ENCODE measurements around the gene S100A14.
"Not testable (repeated sequence)": the region's sequence is repeated elsewhere in the genome, so short reads cannot be mapped to it uniquely, and the experiment has no call there.

S100A14 gene

DNA sequence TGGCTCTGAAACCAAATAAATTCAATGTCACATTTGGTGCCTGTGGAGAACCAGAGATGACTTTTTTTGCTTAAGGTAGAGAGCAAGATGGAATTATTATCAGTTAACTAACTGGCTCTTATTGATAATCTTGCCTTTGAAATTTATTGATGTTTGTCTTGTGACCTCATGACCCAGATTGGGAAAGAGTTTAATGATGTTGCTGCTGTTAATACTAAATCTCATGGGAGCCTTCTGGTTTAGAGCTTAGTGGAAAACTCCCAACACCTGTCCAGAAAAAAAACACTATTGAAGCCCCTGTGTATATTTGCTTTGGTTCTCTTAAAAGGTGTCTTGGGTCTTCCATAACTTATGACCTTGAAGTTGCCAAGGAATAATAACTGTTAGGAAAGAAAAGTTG, 27.7 kb upstream of the S100A14 start:
- no peak overlapping the region for H3K23ac ChIP-seq (ENCODE audit: low read length)
- H3K79me2 ChIP-seq (ENCODE audit: control insufficient read depth, insufficient read depth, low read length) = no peaks in the 10 kb centered on the region
- peaks cover 29% of the 10 kb centered on the region for H3K36me3 ChIP-seq (ENCODE audit: control insufficient read depth, insufficient read depth, low read length)
- no peak overlapping the region for H3K9ac ChIP-seq (ENCODE audit: low read length)
- H3K79me1 ChIP-seq (ENCODE audit: low read length) = peaks cover 13% of the 10 kb centered on the region
- DNase-seq = no peak
- H3K27ac ChIP-seq (ENCODE audit: low read depth, low read length) = no peak overlapping the region
- H2BK15ac ChIP-seq (replicated peaks; ENCODE audit: low read depth) = no peak overlapping the region
- no peak overlapping the region for H3K4ac ChIP-seq (ENCODE audit: low read depth, low read length)
- H3K4me2 ChIP-seq (ENCODE audit: low read length) = no peak overlapping the region
- H2BK120ac ChIP-seq (ENCODE audit: low read depth, low read length) = no peak overlapping the region
- H2AK5ac ChIP-seq (ENCODE audit: low read length) = no peak overlapping the region
- H3K4me1 ChIP-seq (ENCODE audit: control insufficient read depth, low read depth, low read length) = no peaks in the 10 kb centered on the region
- no peak overlapping the region for H4K8ac ChIP-seq (ENCODE audit: low read depth, low read length)
- H3K4me3 ChIP-seq (ENCODE audit: low read length) = no peak overlapping the region
- no peak overlapping the region for H3K56ac ChIP-seq (ENCODE audit: low read length)
- H2BK5ac ChIP-seq (ENCODE audit: low read length) = no peak overlapping the region
- H3K18ac ChIP-seq (ENCODE audit: low read length) = no peak overlapping the region
- no peak overlapping the region for H4K5ac ChIP-seq (ENCODE audit: low read length)
- no peaks in the 10 kb centered on the region for H3K27me3 ChIP-seq (ENCODE audit: insufficient read depth, low read length, poor library complexity)

DNA sequence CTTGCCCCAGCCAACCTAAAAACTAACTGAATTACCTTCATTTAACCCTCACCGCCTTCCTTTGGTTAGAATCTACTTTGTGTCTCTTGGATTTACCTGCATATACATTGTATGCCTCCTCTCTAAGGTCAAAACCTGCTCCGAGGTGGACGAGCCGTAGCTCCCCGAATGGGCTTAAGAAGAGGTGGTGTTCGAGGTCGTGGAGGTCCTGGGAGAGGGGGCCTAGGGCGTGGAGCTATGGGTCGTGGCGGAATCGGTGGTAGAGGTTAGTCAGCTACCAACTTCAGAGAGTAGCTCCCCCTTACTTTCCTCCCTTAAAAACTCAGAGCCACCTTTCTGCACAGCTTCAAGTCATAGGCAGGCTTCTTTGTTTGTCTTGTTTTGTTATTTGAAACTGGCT, 27.0 kb upstream of the S100A14 start:
- Histone ChIP-seq H2AK5ac (ENCODE audit: low read length) (no peak overlapping the region), H3K27me3 (ENCODE audit: insufficient read depth, low read length, poor library complexity) (no peaks in the 10 kb centered on the region), H3K9ac (ENCODE audit: low read length) (no peak overlapping the region), H2BK120ac (ENCODE audit: low read depth, low read length) (no peak overlapping the region), H3K4ac (ENCODE audit: low read depth, low read length) (no peak overlapping the region), H3K4me3 (ENCODE audit: low read length) (no peak overlapping the region), H3K4me1 (ENCODE audit: control insufficient read depth, low read depth, low read length) (no peaks in the 10 kb centered on the region), H3K23ac (ENCODE audit: low read length) (no peak overlapping the region), H3K4me2 (ENCODE audit: low read length) (no peak overlapping the region), H2BK15ac (replicated peaks; ENCODE audit: low read depth) (no peak overlapping the region), H4K8ac (ENCODE audit: low read depth, low read length) (no peak overlapping the region), H3K56ac (ENCODE audit: low read length) (no peak overlapping the region), H3K27ac (ENCODE audit: low read depth, low read length) (no peak overlapping the region), H3K36me3 (ENCODE audit: control insufficient read depth, insufficient read depth, low read length) (peaks cover 31% of the 10 kb centered on the region), H3K18ac (ENCODE audit: low read length) (no peak overlapping the region), H3K79me1 (ENCODE audit: low read length) (peaks cover 15% of the 10 kb centered on the region), H3K79me2 (ENCODE audit: control insufficient read depth, insufficient read depth, low read length) (peaks cover 2% of the 10 kb centered on the region), H2BK5ac (ENCODE audit: low read length) (no peak overlapping the region), H4K5ac (ENCODE audit: low read length) (no peak overlapping the region)
- DNase-seq = no peak
- WGBS (ENCODE audit: extremely low coverage, insufficient coverage, low lambda C conversion rate) = no CpG with 5 or more reads among the region's 11 CpGs

GRCh38 chr1:153642161-153642560, 26.0 kb upstream of the S100A14 start:
- no peaks in the 10 kb centered on the region for H3K4me1 ChIP-seq (ENCODE audit: control insufficient read depth, low read depth, low read length)
- H3K36me3 ChIP-seq (ENCODE audit: control insufficient read depth, insufficient read depth, low read length) = peaks cover 35% of the 10 kb centered on the region
- H3K4ac ChIP-seq (ENCODE audit: low read depth, low read length) = no peak overlapping the region
- no peak overlapping the region for H2BK120ac ChIP-seq (ENCODE audit: low read depth, low read length)
- no peaks in the 10 kb centered on the region for H3K27me3 ChIP-seq (ENCODE audit: insufficient read depth, low read length, poor library complexity)
- H2BK15ac ChIP-seq (replicated peaks; ENCODE audit: low read depth) = no peak overlapping the region
- H3K9ac ChIP-seq (ENCODE audit: low read length) = no peak overlapping the region
- H4K5ac ChIP-seq (ENCODE audit: low read length) = no peak overlapping the region
- H3K18ac ChIP-seq (ENCODE audit: low read length) = no peak overlapping the region
- H3K4me3 ChIP-seq (ENCODE audit: low read length) = no peak overlapping the region
- no peak overlapping the region for H3K56ac ChIP-seq (ENCODE audit: low read length)
- H3K79me2 ChIP-seq (ENCODE audit: control insufficient read depth, insufficient read depth, low read length) = peaks cover 6% of the 10 kb centered on the region
- no peak overlapping the region for H3K23ac ChIP-seq (ENCODE audit: low read length)
- H2AK5ac ChIP-seq (ENCODE audit: low read length) = no peak overlapping the region
- no peak overlapping the region for H3K4me2 ChIP-seq (ENCODE audit: low read length)
- H3K79me1 ChIP-seq (ENCODE audit: low read length) = peaks cover 19% of the 10 kb centered on the region
- H2BK5ac ChIP-seq (ENCODE audit: low read length) = no peak overlapping the region
- no peak for DNase-seq
- no peak overlapping the region for H4K8ac ChIP-seq (ENCODE audit: low read depth, low read length)
- no CpG with 5 or more reads among the region's 11 CpGs for WGBS (ENCODE audit: extremely low coverage, insufficient coverage, low lambda C conversion rate)
- peak overlapping the region; percentile 23 for H3K27ac ChIP-seq (ENCODE audit: low read depth, low read length)

- Histone ChIP-seq H3K4me1 (ENCODE audit: control insufficient read depth, low read depth, low read length) (no peaks in the 10 kb centered on the region), H3K9ac (ENCODE audit: low read length) (no peak overlapping the region), H4K5ac (ENCODE audit: low read length) (no peak overlapping the region), H3K27ac (ENCODE audit: low read depth, low read length) (no peak overlapping the region), H4K8ac (ENCODE audit: low read depth, low read length) (no peak overlapping the region), H3K4me2 (ENCODE audit: low read length) (no peak overlapping the region), H3K79me2 (ENCODE audit: control insufficient read depth, insufficient read depth, low read length) (peaks cover 17% of the 10 kb centered on the region), H2BK15ac (replicated peaks; ENCODE audit: low read depth) (no peak overlapping the region), H3K4me3 (ENCODE audit: low read length) (no peak overlapping the region), H3K4ac (ENCODE audit: low read depth, low read length) (no peak overlapping the region), H3K79me1 (ENCODE audit: low read length) (peaks cover 26% of the 10 kb centered on the region), H3K23ac (ENCODE audit: low read length) (no peak overlapping the region), H3K18ac (ENCODE audit: low read length) (no peak overlapping the region), H3K56ac (ENCODE audit: low read length) (no peak overlapping the region), H3K36me3 (ENCODE audit: control insufficient read depth, insufficient read depth, low read length) (peaks cover 41% of the 10 kb centered on the region), H2BK5ac (ENCODE audit: low read length) (no peak overlapping the region), H3K27me3 (ENCODE audit: insufficient read depth, low read length, poor library complexity) (no peaks in the 10 kb centered on the region), H2BK120ac (ENCODE audit: low read depth, low read length) (no peak overlapping the region), H2AK5ac (ENCODE audit: low read length) (no peak overlapping the region)
- no CpG with 5 or more reads among the region's 6 CpGs for WGBS (ENCODE audit: extremely low coverage, insufficient coverage, low lambda C conversion rate)
- DNase-seq = no peak
Measured at GRCh38 chr1:153640861-153641260, 24.7 kb upstream of the S100A14 start.

- H3K36me3 ChIP-seq (ENCODE audit: control insufficient read depth, insufficient read depth, low read length) = peaks cover 35% of the 10 kb centered on the region
- H4K8ac ChIP-seq (ENCODE audit: low read depth, low read length); H3K4ac ChIP-seq (ENCODE audit: low read depth, low read length); H2AK5ac ChIP-seq (ENCODE audit: low read length); H3K27ac ChIP-seq (ENCODE audit: low read depth, low read length); DNase-seq; H3K4me3 ChIP-seq (ENCODE audit: low read length); H3K4me2 ChIP-seq (ENCODE audit: low read length); H3K56ac ChIP-seq (ENCODE audit: low read length); H2BK5ac ChIP-seq (ENCODE audit: low read length); H3K4me1 ChIP-seq (ENCODE audit: control insufficient read depth, low read depth, low read length); H2BK15ac ChIP-seq (replicated peaks; ENCODE audit: low read depth); H4K5ac ChIP-seq (ENCODE audit: low read length); H3K23ac ChIP-seq (ENCODE audit: low read length); H2BK120ac ChIP-seq (ENCODE audit: low read depth, low read length); H3K9ac ChIP-seq (ENCODE audit: low read length); H3K27me3 ChIP-seq (ENCODE audit: insufficient read depth, low read length, poor library complexity); H3K18ac ChIP-seq (ENCODE audit: low read length): not testable (repeated sequence)
- H3K79me2 ChIP-seq (ENCODE audit: control insufficient read depth, insufficient read depth, low read length) = peaks cover 24% of the 10 kb centered on the region
- peaks cover 26% of the 10 kb centered on the region for H3K79me1 ChIP-seq (ENCODE audit: low read length)
- WGBS (ENCODE audit: extremely low coverage, insufficient coverage, low lambda C conversion rate) = no CpG with 5 or more reads among the region's 5 CpGs
Measured at GRCh38 chr1:153640213-153640612, 24.1 kb upstream of the S100A14 start.

DNA sequence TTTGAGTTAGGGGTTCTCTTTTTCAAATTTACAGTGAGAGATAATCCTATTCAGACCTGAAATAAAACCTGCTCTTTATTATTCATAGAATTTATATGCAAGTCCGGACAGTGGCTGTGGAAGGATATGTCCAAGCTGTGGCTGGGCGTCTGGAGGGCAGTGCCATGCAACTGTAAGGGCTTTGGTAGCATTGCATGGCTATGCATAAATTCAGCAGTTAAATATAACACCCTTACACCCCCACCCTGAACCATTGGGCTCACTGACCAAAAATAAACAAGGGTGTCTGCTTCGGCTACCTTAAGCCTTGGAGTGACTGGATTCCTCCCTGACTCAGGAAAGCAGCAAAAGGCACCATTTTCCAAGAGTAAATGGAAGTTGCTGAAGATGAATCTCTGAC, 23.2 kb upstream of the S100A14 start:
- Histone ChIP-seq H3K18ac (ENCODE audit: low read length) (no peak overlapping the region), H3K4ac (ENCODE audit: low read depth, low read length) (no peak overlapping the region), H3K79me1 (ENCODE audit: low read length) (peaks cover 26% of the 10 kb centered on the region), H3K4me3 (ENCODE audit: low read length) (no peak overlapping the region), H3K4me1 (ENCODE audit: control insufficient read depth, low read depth, low read length) (no peaks in the 10 kb centered on the region), H3K36me3 (ENCODE audit: control insufficient read depth, insufficient read depth, low read length) (peaks cover 34% of the 10 kb centered on the region), H2BK120ac (ENCODE audit: low read depth, low read length) (no peak overlapping the region), H3K56ac (ENCODE audit: low read length) (no peak overlapping the region), H3K4me2 (ENCODE audit: low read length) (no peak overlapping the region), H4K8ac (ENCODE audit: low read depth, low read length) (no peak overlapping the region), H3K27ac (ENCODE audit: low read depth, low read length) (no peak overlapping the region), H4K5ac (ENCODE audit: low read length) (no peak overlapping the region), H3K9ac (ENCODE audit: low read length) (no peak overlapping the region), H3K79me2 (ENCODE audit: control insufficient read depth, insufficient read depth, low read length) (peaks cover 31% of the 10 kb centered on the region), H2BK15ac (replicated peaks; ENCODE audit: low read depth) (no peak overlapping the region), H2AK5ac (ENCODE audit: low read length) (no peak overlapping the region), H3K27me3 (ENCODE audit: insufficient read depth, low read length, poor library complexity) (no peaks in the 10 kb centered on the region), H3K23ac (ENCODE audit: low read length) (no peak overlapping the region), H2BK5ac (ENCODE audit: low read length) (no peak overlapping the region)
- WGBS (ENCODE audit: extremely low coverage, insufficient coverage, low lambda C conversion rate) = no CpG with 5 or more reads among the region's 3 CpGs
- DNase-seq = no peak
